Measurements from ENCODE around the gene IL17D.
"Not testable (repeated sequence)": the region's sequence is repeated elsewhere in the genome, so short reads cannot be mapped to it uniquely, and the experiment has no call there.

The IL17D gene

GRCh38 chr13:20738616-20739015, 35.1 kb downstream of the IL17D start:
- H3K4me3 ChIP-seq (ENCODE audit: control insufficient read depth, low read depth, low read length) = no peak overlapping the region
- DNase-seq (ENCODE audit: low read depth) = no peak

DNA sequence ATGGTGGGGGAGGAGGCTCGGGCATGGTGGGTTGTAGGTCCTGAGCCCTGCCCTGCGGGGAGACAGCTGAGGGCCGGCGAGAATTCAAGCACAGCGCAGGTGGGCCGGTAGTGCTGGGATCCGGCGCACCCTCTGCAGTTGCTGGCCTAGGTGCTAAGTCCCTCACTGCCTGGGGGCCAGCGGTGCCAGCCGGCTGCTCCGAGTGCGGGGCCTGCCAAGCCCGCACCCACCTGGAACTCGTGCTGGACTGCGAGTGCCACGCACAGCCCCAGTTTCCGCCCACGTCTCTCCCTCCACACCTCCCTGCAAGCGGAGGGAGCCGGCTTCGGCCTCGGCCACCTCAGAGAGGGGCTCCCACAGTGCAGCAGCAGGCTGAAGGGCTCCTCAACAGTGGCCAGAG, 36.5 kb downstream of the IL17D start:
- DNase-seq (ENCODE audit: low read depth) = no peak
- TF ChIP-seq, protein P1, sequence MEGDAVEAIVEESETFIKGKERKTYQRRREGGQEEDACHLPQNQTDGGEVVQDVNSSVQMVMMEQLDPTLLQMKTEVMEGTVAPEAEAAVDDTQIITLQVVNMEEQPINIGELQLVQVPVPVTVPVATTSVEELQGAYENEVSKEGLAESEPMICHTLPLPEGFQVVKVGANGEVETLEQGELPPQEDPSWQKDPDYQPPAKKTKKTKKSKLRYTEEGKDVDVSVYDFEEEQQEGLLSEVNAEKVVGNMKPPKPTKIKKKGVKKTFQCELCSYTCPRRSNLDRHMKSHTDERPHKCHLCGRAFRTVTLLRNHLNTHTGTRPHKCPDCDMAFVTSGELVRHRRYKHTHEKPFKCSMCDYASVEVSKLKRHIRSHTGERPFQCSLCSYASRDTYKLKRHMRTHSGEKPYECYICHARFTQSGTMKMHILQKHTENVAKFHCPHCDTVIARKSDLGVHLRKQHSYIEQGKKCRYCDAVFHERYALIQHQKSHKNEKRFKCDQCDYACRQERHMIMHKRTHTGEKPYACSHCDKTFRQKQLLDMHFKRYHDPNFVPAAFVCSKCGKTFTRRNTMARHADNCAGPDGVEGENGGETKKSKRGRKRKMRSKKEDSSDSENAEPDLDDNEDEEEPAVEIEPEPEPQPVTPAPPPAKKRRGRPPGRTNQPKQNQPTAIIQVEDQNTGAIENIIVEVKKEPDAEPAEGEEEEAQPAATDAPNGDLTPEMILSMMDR (IDR thresholded peaks at IDR 0.05; ENCODE audit: control insufficient read depth, insufficient read depth, low read depth, low read length, missing control alignments) = no peak
- no peak overlapping the region for H3K4me3 ChIP-seq (ENCODE audit: control insufficient read depth, low read depth, low read length)

More at GRCh38 chr13:20738616-20739015, 35.1 kb downstream of the IL17D start:
- TF ChIP-seq, protein P1 (IDR thresholded peaks at IDR 0.05; ENCODE audit: control insufficient read depth, insufficient read depth, low read depth, low read length, missing control alignments) = no peak

GRCh38 chr13:20743830-20744404, 40.4 kb downstream of the IL17D start:
- DNase-seq (ENCODE audit: low read depth); H3K4me3 ChIP-seq (ENCODE audit: control insufficient read depth, low read depth, low read length): not testable (repeated sequence)

DNA sequence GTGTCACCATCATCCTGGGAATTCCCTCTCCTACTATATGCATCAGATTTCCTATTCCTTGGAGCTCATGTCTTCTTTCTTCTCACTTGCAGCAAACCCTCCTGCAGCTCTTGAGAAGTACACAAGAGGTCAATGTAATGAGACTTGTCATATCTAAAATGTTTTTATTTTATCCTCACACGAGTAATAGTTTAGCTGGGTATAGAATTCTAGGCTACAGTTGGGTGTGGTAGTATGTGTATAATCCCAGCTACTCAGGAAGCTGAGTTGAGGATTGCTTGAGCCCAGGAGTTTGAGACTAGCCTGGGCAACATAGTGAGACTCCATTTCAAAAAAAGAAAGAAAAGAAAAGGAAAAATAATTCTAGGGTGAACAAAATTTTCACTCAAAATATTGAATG, 45.9 kb downstream of the IL17D start:
- H3K4me3 ChIP-seq (ENCODE audit: control insufficient read depth, low read depth, low read length) = no peak overlapping the region
- no peak for DNase-seq (ENCODE audit: low read depth)
- TF ChIP-seq, protein P1 (IDR thresholded peaks at IDR 0.05; ENCODE audit: control insufficient read depth, insufficient read depth, low read depth, low read length, missing control alignments) = no peak

GRCh38 chr13:20754009-20754408, 50.5 kb downstream of the IL17D start:
- TF ChIP-seq, protein P1 (IDR thresholded peaks at IDR 0.05; ENCODE audit: control insufficient read depth, insufficient read depth, low read depth, low read length, missing control alignments) = no peak
- no peak for DNase-seq (ENCODE audit: low read depth)
- no peak overlapping the region for H3K4me3 ChIP-seq (ENCODE audit: control insufficient read depth, low read depth, low read length)

- DNase-seq (ENCODE audit: low read depth) = no peak
Observed at GRCh38 chr13:20760872-20761271, 57.4 kb downstream of the IL17D start.

GRCh38 chr13:20767309-20767943, 63.9 kb downstream of the IL17D start:
- no peak overlapping the region for H3K4me3 ChIP-seq (ENCODE audit: control insufficient read depth, low read depth, low read length)
- DNase-seq (ENCODE audit: low read depth) = no peak
- TF ChIP-seq, protein P1 (IDR thresholded peaks at IDR 0.05; ENCODE audit: control insufficient read depth, insufficient read depth, low read depth, low read length, missing control alignments) = no peak

More at GRCh38 chr13:20760872-20761271, 57.4 kb downstream of the IL17D start:
- TF ChIP-seq, protein P1 (IDR thresholded peaks at IDR 0.05; ENCODE audit: control insufficient read depth, insufficient read depth, low read depth, low read length, missing control alignments) = no peak
- H3K4me3 ChIP-seq (ENCODE audit: control insufficient read depth, low read depth, low read length) = no peak overlapping the region

Data from AG09309 (cell line).